ENCODE results near the gene GAK. TPM values are rescaled to one million over a fixed set of nuclear protein-coding genes. Genes with fewer than 3 reads are reported as not detected.

The GAK gene
- polyA plus RNA-seq, 1 experiment = 17.0 TPM

GRCh38 chr4:948936-949300, 16.8 kb upstream of the GAK start:
- no peak overlapping the region for H3K4me3 ChIP-seq (ENCODE audit: low read depth, low read length)
- H3K27ac ChIP-seq (ENCODE audit: low read depth, low read length) = no peak overlapping the region
- no peaks in the 10 kb centered on the region for H3K27me3 ChIP-seq (ENCODE audit: control insufficient read depth, insufficient read depth, low read length)
- POLR2A ChIA-PET = no interaction called here
- no peak for TF ChIP-seq CTCF (IDR thresholded peaks at IDR 0.05; ENCODE audit: low read depth, low read length)
- CTCF ChIA-PET = interaction anchor here (0.6 kb wide), 1 partner anchor 19 kb away, joined by 3 read pairs; no protein-coding TSS in a partner anchor
- no peak for DNase-seq (ENCODE audit: low read depth, low spot score)
- H3K9me3 ChIP-seq (ENCODE audit: control insufficient read depth, insufficient read depth, low read length) = no peaks in the 10 kb centered on the region; the same call in 1 of the 2 replicates

- H3K9me3 ChIP-seq (ENCODE audit: control insufficient read depth, insufficient read depth, low read length) = no peaks in the 10 kb centered on the region; the same call in 1 of the 2 replicates
- POLR2A ChIA-PET = no interaction called here
- no peaks in the 10 kb centered on the region for H3K27me3 ChIP-seq (ENCODE audit: control insufficient read depth, insufficient read depth, low read length)
- no peak for TF ChIP-seq CTCF (IDR thresholded peaks at IDR 0.05; ENCODE audit: low read depth, low read length)
- DNase-seq (ENCODE audit: low read depth, low spot score) = no peak
- H3K4me3 ChIP-seq (ENCODE audit: low read depth, low read length) = no peak overlapping the region
- no peak overlapping the region for H3K27ac ChIP-seq (ENCODE audit: low read depth, low read length)
- CTCF ChIA-PET = no interaction called here
Observed at GRCh38 chr4:948101-948935, 16.2 kb upstream of the GAK start.

- TF ChIP-seq CTCF (IDR thresholded peaks at IDR 0.05; ENCODE audit: low read depth, low read length) = no peak
- H3K4me3 ChIP-seq (ENCODE audit: low read depth, low read length) = no peak overlapping the region
- DNase-seq (ENCODE audit: low read depth, low spot score) = no peak
- ChIA-PET POLR2A (no interaction called here), CTCF (no interaction called here)
- H3K27me3 ChIP-seq (ENCODE audit: control insufficient read depth, insufficient read depth, low read length) = no peaks in the 10 kb centered on the region
- H3K27ac ChIP-seq (ENCODE audit: low read depth, low read length) = no peak overlapping the region
- no peaks in the 10 kb centered on the region; the same call in 1 of the 2 replicates for H3K9me3 ChIP-seq (ENCODE audit: control insufficient read depth, insufficient read depth, low read length)
Observed at GRCh38 chr4:947491-947971, 15.4 kb upstream of the GAK start.

- DNase-seq (ENCODE audit: low read depth, low spot score) = no peak
- no peaks in the 10 kb centered on the region for H3K27me3 ChIP-seq (ENCODE audit: control insufficient read depth, insufficient read depth, low read length)
- H3K27ac ChIP-seq (ENCODE audit: low read depth, low read length) = no peak overlapping the region
- no peaks in the 10 kb centered on the region; the same call in 1 of the 2 replicates for H3K9me3 ChIP-seq (ENCODE audit: control insufficient read depth, insufficient read depth, low read length)
- ChIA-PET POLR2A (no interaction called here), CTCF (no interaction called here)
- no peak for TF ChIP-seq CTCF (IDR thresholded peaks at IDR 0.05; ENCODE audit: low read depth, low read length)
- H3K4me3 ChIP-seq (ENCODE audit: low read depth, low read length) = no peak overlapping the region
Observed at GRCh38 chr4:946517-947471, 14.7 kb upstream of the GAK start.
